ENCODE measurements around the gene MIA2. TPM values are rescaled to one million over a fixed set of nuclear protein-coding genes. Genes with fewer than 3 reads are reported as not detected.

The MIA2 gene
- total and polyA plus RNA-seq, 2 experiments from 2014 or later, result 9.5 to 10.9 TPM

DNA sequence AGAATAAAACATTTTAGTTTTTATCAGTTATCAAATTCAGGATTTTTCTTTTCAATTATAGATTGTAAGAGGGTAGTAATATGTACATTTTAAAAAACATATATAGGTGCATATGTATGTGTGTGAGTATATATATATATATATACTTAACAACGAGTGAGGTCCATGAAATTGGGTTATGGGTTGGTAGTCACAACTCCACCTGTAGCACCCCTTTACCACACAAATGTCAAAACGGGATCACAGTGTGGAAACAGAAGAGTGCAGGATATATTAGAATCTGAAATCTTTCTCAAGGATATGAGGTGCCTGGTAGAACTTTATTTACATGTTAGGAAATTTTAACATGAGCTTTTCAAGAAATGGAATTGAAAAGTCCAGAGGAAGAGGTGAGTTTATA is 31.3 kb downstream of the MIA2 start:
- H3K4me2 ChIP-seq, result no peak overlapping the region

More for the DNA sequence above, 31.3 kb downstream of the MIA2 start:
- Histone ChIP-seq H3K4me3 (no peak overlapping the region), H3F3A (replicated peaks; ENCODE audit: low read depth) (no peaks in the 10 kb centered on the region; the same call in 1 of the 2 replicates), H3K79me2 (replicated peaks; ENCODE audit: insufficient read depth) (peaks cover 22% of the 10 kb centered on the region), H3K27me3 (ENCODE audit: insufficient read depth) (peaks cover 12% of the 10 kb centered on the region; the same call in 1 of the 2 replicates), H3K36me3 (ENCODE audit: insufficient read depth) (no peaks in the 10 kb centered on the region), H3K4me1 (ENCODE audit: insufficient read depth) (peaks cover 13% of the 10 kb centered on the region), H4K20me1 (replicated peaks; ENCODE audit: insufficient read depth) (no peaks in the 10 kb centered on the region), H3K27ac (ENCODE audit: low read depth) (no peak overlapping the region), H2AFZ (no peak overlapping the region), H3K9me2 (ENCODE audit: insufficient read depth) (no peaks in the 10 kb centered on the region)
- Mint-ChIP-seq H3K27me3 (ENCODE audit: insufficient read depth, low read depth, poor library complexity) (peaks cover 3% of the 10 kb centered on the region), H3K9me3 (peaks cover 20% of the 10 kb centered on the region), H3K27ac (no peak overlapping the region), H3K36me3 (ENCODE audit: low read depth) (no peaks in the 10 kb centered on the region; the same call in 2 of the 3 replicates), H3K4me3 (peak overlapping the region; percentile 31; the same call in 1 of the 3 replicates), H3K4me1 (peaks cover 19% of the 10 kb centered on the region)
- ATAC-seq (no peak), DNase-seq (ENCODE audit: low spot score) (no peak)
- no peak for TF ChIP-seq ZNF331 (CRISPR knock-in tag; IDR thresholded peaks at IDR 0.05; ENCODE audit: low read depth)
- TF ChIP-seq EZH2 (IDR thresholded peaks at IDR 0.05; ENCODE audit: low read depth, unreplicated experiment), result no peak
- TF ChIP-seq, protein P1, sequence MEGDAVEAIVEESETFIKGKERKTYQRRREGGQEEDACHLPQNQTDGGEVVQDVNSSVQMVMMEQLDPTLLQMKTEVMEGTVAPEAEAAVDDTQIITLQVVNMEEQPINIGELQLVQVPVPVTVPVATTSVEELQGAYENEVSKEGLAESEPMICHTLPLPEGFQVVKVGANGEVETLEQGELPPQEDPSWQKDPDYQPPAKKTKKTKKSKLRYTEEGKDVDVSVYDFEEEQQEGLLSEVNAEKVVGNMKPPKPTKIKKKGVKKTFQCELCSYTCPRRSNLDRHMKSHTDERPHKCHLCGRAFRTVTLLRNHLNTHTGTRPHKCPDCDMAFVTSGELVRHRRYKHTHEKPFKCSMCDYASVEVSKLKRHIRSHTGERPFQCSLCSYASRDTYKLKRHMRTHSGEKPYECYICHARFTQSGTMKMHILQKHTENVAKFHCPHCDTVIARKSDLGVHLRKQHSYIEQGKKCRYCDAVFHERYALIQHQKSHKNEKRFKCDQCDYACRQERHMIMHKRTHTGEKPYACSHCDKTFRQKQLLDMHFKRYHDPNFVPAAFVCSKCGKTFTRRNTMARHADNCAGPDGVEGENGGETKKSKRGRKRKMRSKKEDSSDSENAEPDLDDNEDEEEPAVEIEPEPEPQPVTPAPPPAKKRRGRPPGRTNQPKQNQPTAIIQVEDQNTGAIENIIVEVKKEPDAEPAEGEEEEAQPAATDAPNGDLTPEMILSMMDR (conservative IDR thresholded peaks at IDR 0.05; ENCODE audit: low read depth in 2 of 2), result no peak
- TF ChIP-seq, protein P2, sequence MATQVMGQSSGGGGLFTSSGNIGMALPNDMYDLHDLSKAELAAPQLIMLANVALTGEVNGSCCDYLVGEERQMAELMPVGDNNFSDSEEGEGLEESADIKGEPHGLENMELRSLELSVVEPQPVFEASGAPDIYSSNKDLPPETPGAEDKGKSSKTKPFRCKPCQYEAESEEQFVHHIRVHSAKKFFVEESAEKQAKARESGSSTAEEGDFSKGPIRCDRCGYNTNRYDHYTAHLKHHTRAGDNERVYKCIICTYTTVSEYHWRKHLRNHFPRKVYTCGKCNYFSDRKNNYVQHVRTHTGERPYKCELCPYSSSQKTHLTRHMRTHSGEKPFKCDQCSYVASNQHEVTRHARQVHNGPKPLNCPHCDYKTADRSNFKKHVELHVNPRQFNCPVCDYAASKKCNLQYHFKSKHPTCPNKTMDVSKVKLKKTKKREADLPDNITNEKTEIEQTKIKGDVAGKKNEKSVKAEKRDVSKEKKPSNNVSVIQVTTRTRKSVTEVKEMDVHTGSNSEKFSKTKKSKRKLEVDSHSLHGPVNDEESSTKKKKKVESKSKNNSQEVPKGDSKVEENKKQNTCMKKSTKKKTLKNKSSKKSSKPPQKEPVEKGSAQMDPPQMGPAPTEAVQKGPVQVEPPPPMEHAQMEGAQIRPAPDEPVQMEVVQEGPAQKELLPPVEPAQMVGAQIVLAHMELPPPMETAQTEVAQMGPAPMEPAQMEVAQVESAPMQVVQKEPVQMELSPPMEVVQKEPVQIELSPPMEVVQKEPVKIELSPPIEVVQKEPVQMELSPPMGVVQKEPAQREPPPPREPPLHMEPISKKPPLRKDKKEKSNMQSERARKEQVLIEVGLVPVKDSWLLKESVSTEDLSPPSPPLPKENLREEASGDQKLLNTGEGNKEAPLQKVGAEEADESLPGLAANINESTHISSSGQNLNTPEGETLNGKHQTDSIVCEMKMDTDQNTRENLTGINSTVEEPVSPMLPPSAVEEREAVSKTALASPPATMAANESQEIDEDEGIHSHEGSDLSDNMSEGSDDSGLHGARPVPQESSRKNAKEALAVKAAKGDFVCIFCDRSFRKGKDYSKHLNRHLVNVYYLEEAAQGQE (IDR thresholded peaks at IDR 0.05; ENCODE audit: unreplicated experiment), result no peak
- no peak for TF ChIP-seq JUNB (IDR thresholded peaks at IDR 0.05; ENCODE audit: unreplicated experiment)
- TF ChIP-seq CREB1 (CRISPR knock-in tag; IDR thresholded peaks at IDR 0.05; ENCODE audit: low read depth), result no peak
- TF ChIP-seq STAT1 (IDR thresholded peaks at IDR 0.05; ENCODE audit: unreplicated experiment), result no peak
- TF ChIP-seq, protein P3, sequence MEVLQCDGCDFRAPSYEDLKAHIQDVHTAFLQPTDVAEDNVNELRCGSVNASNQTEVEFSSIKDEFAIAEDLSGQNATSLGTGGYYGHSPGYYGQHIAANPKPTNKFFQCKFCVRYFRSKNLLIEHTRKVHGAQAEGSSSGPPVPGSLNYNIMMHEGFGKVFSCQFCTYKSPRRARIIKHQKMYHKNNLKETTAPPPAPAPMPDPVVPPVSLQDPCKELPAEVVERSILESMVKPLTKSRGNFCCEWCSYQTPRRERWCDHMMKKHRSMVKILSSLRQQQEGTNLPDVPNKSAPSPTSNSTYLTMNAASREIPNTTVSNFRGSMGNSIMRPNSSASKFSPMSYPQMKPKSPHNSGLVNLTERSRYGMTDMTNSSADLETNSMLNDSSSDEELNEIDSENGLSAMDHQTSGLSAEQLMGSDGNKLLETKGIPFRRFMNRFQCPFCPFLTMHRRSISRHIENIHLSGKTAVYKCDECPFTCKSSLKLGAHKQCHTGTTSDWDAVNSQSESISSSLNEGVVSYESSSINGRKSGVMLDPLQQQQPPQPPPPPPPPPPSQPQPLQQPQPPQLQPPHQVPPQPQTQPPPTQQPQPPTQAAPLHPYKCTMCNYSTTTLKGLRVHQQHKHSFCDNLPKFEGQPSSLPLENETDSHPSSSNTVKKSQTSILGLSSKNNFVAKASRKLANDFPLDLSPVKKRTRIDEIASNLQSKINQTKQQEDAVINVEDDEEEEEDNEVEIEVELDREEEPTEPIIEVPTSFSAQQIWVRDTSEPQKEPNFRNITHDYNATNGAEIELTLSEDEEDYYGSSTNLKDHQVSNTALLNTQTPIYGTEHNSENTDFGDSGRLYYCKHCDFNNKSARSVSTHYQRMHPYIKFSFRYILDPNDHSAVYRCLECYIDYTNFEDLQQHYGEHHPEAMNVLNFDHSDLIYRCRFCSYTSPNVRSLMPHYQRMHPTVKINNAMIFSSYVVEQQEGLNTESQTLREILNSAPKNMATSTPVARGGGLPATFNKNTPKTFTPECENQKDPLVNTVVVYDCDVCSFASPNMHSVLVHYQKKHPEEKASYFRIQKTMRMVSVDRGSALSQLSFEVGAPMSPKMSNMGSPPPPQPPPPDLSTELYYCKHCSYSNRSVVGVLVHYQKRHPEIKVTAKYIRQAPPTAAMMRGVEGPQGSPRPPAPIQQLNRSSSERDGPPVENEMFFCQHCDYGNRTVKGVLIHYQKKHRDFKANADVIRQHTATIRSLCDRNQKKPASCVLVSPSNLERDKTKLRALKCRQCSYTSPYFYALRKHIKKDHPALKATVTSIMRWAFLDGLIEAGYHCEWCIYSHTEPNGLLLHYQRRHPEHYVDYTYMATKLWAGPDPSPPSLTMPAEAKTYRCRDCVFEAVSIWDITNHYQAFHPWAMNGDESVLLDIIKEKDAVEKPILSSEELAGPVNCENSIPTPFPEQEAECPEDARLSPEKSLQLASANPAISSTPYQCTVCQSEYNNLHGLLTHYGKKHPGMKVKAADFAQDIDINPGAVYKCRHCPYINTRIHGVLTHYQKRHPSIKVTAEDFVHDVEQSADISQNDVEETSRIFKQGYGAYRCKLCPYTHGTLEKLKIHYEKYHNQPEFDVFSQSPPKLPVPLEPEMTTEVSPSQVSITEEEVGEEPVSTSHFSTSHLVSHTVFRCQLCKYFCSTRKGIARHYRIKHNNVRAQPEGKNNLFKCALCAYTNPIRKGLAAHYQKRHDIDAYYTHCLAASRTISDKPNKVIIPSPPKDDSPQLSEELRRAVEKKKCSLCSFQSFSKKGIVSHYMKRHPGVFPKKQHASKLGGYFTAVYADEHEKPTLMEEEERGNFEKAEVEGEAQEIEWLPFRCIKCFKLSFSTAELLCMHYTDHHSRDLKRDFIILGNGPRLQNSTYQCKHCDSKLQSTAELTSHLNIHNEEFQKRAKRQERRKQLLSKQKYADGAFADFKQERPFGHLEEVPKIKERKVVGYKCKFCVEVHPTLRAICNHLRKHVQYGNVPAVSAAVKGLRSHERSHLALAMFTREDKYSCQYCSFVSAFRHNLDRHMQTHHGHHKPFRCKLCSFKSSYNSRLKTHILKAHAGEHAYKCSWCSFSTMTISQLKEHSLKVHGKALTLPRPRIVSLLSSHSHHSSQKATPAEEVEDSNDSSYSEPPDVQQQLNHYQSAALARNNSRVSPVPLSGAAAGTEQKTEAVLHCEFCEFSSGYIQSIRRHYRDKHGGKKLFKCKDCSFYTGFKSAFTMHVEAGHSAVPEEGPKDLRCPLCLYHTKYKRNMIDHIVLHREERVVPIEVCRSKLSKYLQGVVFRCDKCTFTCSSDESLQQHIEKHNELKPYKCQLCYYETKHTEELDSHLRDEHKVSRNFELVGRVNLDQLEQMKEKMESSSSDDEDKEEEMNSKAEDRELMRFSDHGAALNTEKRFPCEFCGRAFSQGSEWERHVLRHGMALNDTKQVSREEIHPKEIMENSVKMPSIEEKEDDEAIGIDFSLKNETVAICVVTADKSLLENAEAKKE (CRISPR knock-in tag; IDR thresholded peaks at IDR 0.05), result no peak
- TF ChIP-seq, protein P4, sequence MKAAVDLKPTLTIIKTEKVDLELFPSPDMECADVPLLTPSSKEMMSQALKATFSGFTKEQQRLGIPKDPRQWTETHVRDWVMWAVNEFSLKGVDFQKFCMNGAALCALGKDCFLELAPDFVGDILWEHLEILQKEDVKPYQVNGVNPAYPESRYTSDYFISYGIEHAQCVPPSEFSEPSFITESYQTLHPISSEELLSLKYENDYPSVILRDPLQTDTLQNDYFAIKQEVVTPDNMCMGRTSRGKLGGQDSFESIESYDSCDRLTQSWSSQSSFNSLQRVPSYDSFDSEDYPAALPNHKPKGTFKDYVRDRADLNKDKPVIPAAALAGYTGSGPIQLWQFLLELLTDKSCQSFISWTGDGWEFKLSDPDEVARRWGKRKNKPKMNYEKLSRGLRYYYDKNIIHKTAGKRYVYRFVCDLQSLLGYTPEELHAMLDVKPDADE (IDR thresholded peaks at IDR 0.05), result no peak
- TF ChIP-seq ZNF114 (CRISPR knock-in tag; IDR thresholded peaks at IDR 0.05), result no peak
- TF ChIP-seq EZH2phosphoT487 (IDR thresholded peaks at IDR 0.05; ENCODE audit: unreplicated experiment), result no peak
- no peak for TF ChIP-seq NANOG (IDR thresholded peaks at IDR 0.05; ENCODE audit: borderline replicate concordance)
- no peak for TF ChIP-seq POLR2AphosphoS5 (IDR thresholded peaks at IDR 0.05; ENCODE audit: low read depth)
